Posterior vena cava (tissue), 2 donors: ENCODE data around the gene CDH23. TPM values are rescaled to one million over a fixed set of nuclear protein-coding genes. Genes with fewer than 3 reads are reported as not detected.

ENCODE experiments used
- DNase-seq: peaks from one replicate; pipeline ENCODE4 v3.0.0-alpha.2; 2020; ENCODE audit warnings: low spot score
- intact Hi-C, 2 donors: fragments of 100-400 bp; cut with DNase I; formaldehyde crosslinking; loops; one replicate each; pipeline versions ENCODE4 v1.14.1 to v1.14.2; 2022 to 2023
- total RNA-seq, 2 donors: library from RNA; stranded (reverse); fragmentation: NEBNext Ultra II Directional; extraction: Animal tissue kit (Norgen Biotek cat#: 25700); gene quantifications; one replicate each; pipeline ENCODE4 v1.2.1, GENCODE V29; 2021
- donor health status: DM: yes; HTN: yes; CAD: no.
- donor health status: DM: yes; HTN: yes; CAD: no.

Gene CDH23
- total RNA-seq, 2 donors from 2014 or later = 24.5 to 43.0 TPM

DNA sequence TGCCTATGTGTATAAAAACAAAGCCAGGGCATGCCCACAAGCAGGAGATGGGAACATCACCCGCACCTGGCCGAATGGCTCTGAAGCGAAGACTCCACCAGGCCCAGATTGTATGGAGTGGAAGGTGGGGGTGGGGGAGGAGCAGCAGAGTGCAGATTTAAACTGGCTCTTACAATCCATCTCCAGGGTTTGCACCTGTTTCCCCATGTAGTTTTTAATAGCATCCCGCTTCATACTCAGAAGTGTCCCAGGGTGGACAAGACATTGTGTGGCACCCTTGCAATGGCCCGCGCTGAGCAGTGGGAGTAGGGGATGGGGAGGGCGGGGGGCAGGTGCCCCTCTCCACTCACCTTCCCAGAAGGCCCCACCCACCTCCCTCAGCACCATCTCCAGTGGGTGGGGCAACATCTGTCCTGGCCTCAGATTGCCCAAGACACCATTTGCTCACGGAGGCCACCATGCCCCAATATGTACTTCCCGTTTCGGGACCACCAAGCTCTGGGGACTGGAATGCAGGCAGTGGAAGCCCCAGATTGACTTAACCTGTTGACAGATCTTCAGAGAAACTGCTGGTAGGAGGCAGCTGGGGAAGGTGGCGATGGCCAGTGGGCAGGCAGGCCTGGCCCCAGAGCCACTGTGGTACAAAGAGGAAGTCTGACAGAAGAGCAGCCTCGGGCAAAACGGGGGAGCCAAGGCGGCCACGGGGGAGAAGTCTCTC lies 353.6 kb downstream of the CDH23 start:
- intact Hi-C loops = no loop called here
- DNase-seq = no peak

DNA sequence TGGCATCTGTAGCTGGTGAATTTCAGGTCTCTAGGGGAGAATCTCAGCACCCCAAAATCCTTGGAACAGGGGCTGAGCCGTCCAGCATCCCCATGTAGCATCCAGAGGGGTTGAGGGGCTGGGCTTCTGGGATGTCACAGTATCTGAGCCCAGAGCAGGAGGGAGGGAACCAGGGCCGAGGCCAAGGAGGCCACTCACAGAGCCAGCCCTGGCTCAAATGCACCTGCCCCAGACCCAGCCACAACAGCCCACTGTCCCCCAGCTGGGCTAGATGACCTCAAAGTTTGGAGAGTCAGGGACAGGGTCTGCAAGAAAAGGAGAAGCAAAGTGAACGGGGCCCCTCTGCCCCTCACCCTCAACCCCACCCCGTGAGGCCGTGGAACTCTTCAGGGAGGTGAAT lies 354.3 kb downstream of the CDH23 start:
- DNase-seq = no peak
- intact Hi-C loops = no loop called here

DNA sequence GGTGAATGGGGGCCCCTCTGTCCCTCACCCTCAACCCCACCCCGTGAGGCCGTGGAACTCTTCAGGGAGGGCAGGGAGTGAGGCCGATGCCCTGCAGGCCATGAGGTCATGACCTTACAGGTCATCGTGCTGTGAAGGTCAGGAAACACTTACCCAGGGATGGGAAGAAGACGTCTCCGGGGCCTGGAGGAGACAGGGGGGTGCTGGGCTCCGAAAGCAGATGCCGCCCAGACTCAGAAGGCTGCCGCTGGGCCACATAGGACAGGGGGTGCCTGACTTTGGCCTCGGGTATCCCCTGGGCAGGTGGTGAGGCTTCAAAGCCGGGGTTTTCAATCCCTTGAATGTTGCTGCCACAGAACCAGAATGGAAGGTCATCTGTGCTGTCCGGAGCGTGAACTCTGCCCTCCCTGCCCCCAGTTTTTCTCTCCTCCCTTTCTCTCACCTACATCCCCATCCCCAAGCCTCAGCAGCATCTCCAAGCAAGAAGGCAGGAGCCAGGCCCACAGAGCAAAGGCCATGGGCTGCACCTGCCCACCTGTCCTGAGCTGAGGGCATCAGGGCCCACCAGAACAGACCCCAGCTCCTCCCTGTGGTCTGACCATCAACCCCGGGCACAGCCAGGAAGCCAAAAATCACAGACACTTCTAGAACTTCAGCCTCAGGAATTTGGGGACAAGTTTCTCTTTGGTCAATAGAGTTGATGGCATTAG lies 354.9 kb downstream of the CDH23 start:
- no peak for DNase-seq
- intact Hi-C loops = no loop called here

DNA sequence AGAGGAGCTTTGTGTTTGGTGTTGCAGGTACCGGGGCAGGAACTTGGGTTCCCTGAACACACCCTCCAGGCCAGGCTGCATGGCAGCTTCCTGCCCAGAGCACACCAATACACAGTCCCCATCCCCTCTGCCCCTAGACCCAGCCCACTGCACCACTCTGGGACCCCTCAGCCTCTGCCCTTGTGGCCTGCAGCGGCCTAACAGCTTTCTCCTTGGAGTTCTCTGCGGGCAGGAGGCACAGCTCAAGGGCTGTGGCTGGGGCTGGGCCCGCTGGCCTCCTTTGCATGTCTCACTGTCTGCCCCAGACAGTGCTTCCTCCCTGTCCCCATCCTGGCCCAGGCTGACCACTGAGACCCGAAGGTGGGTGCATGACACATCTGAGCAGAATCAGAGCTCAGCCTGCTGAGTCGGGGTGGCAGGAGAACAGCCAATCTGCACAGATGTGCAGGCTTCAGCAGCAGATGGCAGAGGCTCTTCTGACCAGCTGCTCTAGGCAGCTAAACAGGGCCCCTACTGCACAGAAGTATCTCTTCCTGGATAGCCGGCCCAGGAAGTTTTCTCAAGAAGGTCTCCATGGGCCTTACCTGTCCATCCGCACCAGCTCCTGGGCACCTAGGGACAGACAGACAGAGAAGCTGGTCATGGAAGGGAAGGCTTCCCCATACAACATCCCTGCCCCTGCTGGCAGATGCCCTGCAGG lies 355.8 kb downstream of the CDH23 start:
- intact Hi-C loops = no loop called here
- no peak for DNase-seq

DNA sequence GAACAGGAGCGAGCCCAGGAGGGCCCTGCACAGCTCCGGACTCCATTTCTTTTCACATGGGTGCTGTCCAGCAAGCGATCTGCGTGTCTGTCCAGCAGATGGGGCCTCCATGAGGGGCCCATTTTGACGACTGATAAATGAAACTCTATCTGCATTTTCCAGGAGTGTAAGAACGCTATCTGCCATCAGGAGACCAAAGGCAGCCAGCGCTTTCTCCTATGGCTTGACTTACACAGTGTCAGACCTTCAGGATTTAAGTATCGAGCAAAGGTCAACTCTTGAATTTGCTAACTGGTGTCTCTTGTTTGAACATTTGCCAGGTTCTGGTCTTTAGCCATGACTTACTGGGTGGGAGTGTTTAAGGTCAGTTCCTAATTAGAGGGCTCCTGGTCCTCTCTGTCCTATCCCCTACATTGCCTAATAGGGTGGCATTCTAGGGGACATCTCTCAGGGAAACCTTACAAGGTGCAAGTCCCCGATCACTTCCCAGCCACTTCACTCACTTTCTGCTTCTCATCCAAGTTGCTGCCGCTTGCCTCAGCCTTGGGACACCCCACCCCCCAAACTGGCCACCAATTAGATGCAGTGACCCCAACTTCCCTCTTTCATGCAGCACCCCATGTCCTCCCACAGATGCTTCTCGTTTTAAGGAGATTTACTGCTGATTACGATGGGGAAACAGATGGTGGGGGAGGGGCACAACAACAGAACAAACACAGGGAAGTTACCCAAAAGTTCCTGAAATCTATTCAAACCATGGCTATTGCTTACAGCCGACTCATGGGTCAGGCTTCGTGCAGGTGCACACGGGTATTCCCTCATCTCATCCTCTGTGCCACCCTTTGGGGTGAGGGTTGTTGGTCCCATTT lies 356.6 kb downstream of the CDH23 start:
- DNase-seq = no peak
- intact Hi-C loops = no loop called here

DNA sequence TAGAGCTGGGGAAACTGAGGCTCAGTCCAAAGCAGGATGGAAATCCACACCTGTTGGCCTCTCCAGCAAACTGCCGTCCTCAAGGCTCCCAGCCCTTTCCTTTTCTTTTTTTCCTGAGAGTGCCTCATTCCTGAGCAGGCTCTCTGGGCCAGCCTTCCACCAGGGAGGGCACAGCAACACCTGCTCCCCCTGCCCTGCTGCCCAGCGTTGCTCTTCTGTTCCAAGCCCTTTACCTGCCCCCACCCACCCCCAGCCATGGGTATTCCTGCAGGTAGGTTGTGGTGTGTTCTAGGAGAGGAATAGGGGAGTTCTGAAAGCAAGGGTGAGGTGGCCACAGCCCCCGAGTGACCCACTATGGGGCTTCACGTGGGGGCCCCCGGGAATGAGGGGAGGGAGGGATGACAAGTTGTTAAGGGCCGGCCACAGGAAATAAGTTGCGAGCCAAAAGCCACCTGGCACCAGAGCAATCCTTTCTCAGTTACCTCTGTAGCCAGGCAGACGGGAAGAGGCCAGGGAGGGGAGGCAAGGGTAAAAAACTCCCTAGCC lies 357.3 kb downstream of the CDH23 start:
- no peak for DNase-seq

DNA sequence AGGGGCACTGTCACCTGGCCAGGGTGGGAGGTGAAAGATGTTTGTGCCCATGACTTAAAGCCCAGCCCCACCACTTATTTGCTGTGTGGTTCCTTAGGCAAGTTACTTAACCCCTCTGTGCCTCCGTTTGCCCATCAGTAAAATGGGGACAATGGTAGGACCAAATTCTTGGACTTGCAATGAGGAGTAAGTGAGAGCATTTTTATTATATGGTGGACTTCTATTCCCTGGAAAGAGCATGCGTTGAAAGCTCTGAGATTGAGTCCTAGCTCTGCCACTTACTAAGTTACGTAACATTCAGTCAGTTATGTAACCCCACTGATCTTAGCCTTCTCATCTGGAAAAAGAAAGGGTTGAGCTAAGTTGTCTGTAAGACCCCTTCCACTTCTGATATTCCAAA lies 357.8 kb downstream of the CDH23 start:
- no peak for DNase-seq
- intact Hi-C loops = no loop called here

More for the DNA sequence above, 357.3 kb downstream of the CDH23 start:
- intact Hi-C loops = no loop called here

DNA sequence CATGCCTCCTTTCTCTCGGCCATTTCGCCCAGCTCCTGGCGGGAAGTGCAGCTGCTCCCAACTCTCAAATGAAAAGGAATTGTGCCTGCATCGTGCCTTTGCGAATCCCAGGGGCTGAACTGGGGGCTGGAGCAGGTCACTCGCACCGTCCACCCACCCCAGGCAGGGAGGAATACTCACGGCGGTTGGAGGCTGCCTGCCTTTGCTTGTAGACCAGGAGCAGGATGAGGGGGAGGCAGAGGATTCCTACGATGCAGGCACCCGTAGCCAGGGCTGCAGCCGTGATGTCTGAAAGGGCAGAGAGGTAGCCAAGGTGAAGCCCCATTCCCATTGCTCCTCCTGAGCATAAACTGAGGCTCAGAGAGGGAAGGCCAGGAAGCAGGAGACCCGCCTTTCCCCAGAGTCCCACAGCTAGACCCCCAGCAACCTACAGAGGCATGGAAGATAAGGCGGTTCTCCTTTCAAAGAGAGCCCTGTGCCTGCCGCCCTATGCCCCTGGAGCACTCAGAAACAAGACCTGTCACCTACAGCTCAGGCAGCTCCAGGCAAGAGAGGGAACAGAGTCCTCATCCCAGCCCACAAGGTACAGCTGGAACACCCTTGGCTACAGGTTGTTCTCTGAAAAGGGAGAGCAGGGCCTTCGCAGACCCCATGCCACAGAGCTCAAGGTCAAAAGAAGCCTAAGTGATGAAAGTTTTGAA lies 358.6 kb downstream of the CDH23 start:
- intact Hi-C loops = no loop called here
- DNase-seq = no peak

DNA sequence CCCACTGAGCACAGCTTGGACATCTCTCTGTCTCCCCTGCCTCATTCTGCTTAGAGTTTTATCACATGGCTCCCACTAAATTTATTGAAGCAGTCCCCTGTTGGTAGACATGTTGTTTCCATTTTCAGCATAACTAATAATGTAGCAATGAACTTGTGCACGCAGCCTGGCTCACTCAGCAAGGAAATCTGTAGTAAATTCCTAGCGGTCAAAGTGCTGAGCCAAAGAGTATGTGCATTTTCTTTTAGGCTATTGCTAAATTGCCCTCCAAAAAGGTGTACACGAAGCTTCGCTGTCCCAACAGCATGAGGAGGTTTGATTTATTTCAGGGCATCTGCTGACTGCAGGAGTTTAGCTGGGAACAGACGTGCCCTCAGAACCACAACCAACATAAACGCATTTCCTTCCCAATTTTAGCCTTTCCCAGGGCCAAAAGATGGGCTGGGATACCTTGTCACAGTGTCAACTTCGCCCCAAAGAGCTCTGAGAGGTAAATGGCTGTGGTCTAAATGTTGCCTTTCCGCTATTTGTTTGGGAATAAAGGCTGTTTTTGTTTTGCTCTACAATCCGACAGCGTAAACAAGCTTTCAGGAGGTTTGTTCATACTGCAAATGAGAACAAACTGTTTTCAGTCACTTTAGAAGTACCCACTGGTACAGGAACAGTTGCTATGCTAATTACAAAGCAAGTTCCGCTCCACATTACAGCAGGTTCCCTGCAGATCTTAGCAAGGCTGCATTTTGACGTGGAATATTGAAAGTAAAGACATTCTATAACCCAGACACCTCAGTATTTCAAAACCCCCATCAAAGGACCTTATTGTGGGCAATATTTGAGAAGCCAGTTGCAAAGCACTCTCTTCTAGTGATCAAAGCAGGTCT lies 359.8 kb downstream of the CDH23 start:
- intact Hi-C loops = no loop called here
- DNase-seq = no peak

DNA sequence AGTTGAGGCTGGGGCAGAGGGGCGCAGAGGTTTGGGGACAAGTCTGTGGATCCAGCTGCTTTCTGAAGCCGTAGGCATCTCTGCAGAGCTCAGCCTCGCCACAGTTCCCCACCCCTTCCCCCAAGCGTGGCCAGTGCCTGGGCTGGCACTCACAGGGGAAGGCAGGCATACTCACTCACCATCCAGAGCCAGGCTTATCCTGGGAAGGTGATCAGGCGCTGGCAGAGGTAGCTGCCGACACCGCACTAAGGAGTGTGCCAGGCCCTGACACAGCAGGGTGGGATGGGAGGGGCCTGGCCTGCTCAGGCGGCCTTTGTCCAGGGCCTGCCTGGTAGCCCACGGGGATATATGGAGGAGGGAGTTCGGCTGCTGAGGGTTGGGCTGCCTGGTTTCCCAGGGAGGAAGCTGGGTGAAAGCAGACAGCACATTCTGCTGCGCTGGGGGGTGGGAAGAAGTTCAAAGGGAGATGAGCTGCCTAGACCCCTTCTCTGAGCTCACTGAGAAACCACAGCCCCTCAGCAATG lies 360.7 kb downstream of the CDH23 start:
- intact Hi-C loops = no loop called here
- DNase-seq = no peak

DNA sequence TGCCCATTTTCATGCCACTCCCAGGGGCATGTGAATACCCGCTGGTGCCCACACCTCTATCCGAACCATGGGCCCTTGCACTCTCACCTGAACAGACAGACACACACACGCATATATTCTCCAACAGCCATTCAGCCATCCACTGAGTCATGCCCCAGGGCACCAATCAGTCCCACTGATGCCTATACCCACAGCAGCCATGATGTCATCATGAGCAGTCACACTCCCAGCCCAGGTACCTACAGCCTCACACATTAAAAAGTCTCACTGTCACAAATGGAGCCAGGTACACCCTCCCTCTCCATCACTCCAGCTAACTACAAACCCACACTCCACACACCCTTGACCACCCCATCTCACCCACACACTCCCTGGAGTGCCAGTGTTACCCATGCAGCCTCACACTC lies 364.4 kb downstream of the CDH23 start:
- DNase-seq = no peak
- intact Hi-C loops = loop anchor here in 1 of 2 donors (5.0 kb wide), 1 partner anchor 44 kb away; the partner anchor contains the start of gene C10orf105

DNA sequence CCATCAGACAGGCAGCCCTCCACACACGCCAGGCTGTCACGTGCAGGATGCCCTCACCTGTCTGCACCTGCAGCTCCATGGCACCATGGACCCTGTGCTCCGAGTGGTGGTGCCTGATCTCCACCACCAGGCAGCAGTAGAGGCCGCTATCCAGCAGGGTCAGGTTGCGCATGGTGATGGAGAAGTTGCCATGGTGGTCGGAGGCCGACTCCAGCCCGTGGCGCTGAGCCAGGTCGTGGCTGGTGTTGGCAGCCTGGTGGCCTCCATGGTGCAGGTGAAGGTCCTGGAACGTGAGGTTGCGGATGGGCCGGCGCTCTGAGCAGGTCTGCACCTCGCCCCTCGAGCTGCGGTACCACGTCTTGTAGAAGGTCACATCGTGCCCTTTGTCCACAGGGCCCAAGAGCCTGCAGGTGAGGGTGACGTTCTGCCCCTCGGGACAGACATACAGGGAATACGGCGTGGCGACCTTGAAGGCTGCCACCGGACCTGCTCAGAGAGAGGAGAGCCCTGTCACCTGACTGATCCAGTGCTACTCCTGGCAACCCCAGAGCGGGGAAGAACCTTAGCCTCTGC lies 364.9 kb downstream of the CDH23 start:
- intact Hi-C loops = loop anchor here in 1 of 2 donors (5.0 kb wide), 1 partner anchor 44 kb away; the partner anchor contains the start of gene C10orf105

DNA sequence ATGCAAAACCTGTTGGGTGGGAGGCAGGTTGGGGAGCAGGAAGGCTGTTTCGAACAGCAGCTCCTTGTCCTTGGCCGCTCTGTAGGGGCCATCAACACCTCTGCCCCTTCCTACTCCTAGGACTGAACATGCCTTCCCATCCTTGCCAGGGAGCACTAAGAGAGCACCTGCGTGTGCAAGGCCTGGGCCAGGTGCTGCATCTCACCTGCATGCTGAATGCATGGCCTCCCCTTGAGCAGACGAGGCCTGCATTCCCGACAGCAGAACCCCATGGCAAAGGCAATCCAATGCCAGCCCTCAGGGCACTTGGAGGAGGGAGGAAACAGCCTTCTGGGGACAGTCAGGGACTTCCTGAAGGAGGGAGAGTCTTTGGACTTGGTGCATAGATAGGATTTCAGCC lies 365.6 kb downstream of the CDH23 start:
- DNase-seq = no peak
- intact Hi-C loops = loop anchor here in 1 of 2 donors (5.0 kb wide), 1 partner anchor 45 kb away; the partner anchor contains the start of gene C10orf105

More for the DNA sequence above, 364.9 kb downstream of the CDH23 start:
- no peak for DNase-seq

DNA sequence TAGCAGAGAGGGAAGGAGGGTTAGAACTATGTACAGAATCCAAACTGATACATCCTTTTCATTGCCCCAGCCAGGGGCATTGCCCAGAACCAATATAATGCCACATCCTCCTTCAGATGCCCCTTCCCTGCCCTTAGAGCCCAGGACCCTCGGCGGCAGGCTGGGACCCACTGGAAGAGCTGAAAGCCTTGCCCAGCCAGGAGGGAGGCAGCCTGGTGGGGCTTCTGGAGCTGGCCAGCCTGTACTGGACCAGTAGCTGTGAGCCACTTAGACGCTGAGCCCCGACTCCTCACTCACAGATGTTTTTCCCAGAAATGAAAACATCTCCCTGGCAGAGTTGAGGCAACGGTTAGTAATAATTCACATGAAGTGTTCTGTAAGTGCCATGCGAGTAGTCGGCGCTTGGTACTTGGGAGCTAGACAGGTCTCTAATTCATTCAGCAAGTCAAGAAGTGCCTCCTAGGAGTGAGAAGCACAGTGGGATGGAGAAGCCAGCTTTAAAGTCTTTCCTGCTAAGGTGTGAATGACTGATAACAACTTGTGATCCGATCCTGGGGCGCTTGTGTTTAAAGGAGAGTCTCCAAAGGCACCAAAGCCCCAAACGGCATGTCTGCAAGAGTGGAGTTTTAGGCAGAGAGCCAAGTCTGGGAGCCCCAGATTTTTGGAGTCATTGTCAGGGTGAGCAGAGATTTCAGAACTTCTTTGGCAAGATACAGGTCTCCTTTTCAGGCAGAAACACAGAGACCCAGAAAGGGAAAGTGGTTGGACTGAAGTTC lies 366.8 kb downstream of the CDH23 start:
- DNase-seq = no peak
- intact Hi-C loops = loop anchor here in 1 of 2 donors (5.0 kb wide), 1 partner anchor 46 kb away; the partner anchor contains the start of gene C10orf105

DNA sequence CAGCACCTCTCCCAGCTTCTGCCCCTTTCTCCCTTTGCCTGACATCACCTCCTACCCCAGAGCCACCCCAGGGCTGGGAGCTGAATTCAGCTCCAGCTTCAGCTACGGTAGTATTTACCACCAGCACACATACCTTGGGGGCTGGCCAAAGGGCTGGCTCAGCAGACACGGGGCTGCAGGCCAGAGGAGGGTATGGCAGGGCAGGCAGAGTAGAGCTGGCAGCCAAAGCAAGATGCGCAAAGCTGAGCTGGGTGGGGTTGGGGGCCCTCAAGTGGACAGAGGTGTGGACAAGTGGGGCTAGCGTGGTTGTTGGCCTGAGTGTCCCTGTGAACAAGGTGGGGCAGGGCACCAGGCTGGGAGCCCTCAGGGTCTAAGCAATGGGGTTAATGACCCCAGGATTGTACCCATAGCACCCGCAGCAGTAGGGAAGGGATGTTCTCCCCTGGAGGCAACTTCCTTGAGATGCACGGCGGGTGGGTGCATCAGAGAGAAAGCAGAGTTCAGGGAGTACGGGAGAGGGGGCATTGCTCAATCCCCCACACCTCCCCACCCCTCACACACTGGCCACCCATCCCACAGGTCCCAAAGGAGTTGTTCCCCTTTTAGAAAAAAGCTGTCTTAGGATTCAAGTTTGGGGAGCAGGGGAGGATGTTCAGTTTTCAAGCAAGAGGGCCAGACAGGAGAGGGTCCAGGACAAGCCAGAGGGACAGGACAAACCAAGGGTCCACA lies 368.6 kb downstream of the CDH23 start:
- intact Hi-C loops = no loop called here
- DNase-seq = no peak
